GM12892 (cell line): ENCODE results near the gene TRIM54.
"Not testable (repeated sequence)": the region's sequence is repeated elsewhere in the genome, so short reads cannot be mapped to it uniquely, and the experiment has no call there.

Source experiments
- DNase-seq: peaks from one replicate; pipeline ENCODE4 v3.0.0; 2011; ENCODE audit not compliant: insufficient read length
- FAIRE-seq: peaks from 2 replicates; lab custom pipeline; 2011; peaks lifted over from hg19 to GRCh38; lab: Jason Lieb, UNC
- POLR2A ChIP-seq: IDR thresholded peaks from 2 replicates; pipeline ENCODE4 v1.6.1; 2011; ENCODE audit warnings: low read depth, low read length, control low read depth
- POLR2AphosphoS5 ChIP-seq: IDR thresholded peaks from 2 replicates; pipeline ENCODE4 v1.6.1; 2011; ENCODE audit warnings: low read depth, low read length, control low read depth
- TAF1 ChIP-seq: IDR thresholded peaks from 2 replicates; pipeline ENCODE4 v1.6.1; 2011; ENCODE audit warnings: low read depth, mild to moderate bottlenecking, control low read depth, low read length, borderline replicate concordance

The TRIM54 gene

DNA sequence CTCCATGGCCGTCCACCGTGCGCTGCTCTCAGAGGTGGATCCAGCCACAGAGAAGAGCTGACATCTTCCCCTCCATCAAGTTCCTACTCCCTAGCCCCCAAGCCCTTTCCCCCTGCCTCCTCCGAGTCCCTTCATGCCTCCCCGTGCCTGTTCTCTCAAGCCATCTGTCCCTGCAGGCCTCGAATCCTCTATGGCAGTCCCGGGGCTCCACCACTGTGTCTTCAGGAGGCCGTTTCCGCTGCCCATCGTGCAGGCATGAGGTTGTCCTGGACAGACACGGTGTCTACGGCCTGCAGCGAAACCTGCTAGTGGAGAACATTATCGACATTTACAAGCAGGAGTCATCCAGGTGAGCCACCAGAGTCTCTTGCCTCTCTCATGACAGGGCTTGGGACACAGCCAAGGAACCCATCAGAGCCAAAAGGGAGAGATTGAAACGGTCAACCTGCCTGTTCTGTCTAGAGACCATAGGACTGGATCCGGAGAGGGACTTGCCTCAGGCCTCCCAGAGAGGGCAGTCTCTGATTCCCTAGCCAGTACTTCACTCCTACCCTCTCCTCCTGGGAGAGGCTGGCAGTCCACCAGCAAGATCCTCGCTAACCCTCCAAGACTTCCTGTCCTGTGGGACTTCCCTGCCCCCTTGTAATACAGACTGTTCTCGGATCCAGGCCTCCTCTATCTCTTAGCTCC lies 16.3 kb downstream of the TRIM54 start:
- TF ChIP-seq POLR2A (no peak), POLR2AphosphoS5 (no peak), TAF1 (no peak)
- FAIRE-seq: no peak

DNA sequence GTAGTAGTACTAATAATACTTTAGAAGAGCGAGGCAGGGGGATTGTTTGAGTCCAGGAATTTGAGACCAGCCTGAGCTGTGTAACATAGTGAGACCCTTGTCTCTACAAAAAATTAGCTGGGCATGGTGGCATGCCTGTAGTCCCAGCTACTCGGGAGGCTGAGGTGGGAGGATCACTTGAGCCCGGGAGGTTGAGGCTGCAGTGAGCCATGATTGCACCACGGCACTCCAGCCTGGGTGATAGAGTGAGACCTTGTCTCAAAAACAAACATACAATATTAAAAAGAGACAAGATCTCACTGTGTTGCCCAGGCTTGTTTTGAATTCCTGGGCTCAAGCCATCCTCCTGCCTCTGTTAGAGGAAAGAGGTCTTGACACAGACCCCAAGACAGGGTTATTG lies 18.4 kb downstream of the TRIM54 start:
- not testable (repeated sequence) for DNase-seq, FAIRE-seq

More for the DNA sequence above, 16.3 kb downstream of the TRIM54 start:
- no peak for DNase-seq

DNA sequence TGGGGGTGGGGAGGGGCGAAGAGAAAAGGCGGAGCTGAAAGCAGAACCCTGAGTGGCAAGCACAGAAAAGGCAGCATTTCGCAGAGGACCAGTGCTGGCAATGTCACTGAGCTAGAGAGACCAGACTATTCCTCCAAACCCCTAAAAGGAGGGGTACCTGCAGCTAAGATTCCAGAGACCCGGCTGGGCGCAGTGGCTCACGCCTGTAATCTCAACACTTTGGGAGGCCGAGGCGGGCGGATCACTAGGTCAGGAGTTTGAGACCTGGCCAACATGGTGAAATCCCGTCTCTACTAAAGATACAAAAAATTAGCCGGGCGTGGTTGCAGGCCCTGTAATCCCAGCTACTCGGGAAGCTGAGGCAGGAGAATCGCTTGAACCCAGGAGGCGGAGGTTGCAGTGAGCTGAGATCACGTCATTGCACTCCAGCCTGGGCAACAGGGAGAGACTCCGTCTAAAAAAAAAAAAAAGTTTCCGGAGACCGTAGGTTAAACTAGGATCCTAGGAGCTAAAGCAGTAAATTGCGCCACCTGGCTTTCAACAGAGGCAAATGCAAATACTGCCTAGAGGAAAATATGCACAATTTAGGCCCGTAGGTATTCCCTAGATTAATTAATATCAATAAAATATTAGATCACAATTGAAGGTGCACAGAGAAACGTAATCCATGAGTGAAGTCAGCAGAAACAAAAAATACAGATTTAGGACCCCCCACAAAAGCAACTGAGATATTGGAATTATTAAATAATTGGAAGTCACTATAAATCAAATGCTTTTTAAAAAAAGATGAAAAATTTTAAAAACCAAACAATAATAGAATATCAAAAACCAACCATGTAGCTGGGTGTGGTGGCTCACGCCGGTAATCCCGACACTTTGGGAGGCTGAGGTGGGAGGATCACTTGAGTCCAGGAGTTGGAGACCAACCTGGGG lies 21.1 kb downstream of the TRIM54 start:
- TF ChIP-seq POLR2A (no peak), TAF1 (no peak), POLR2AphosphoS5 (no peak)
- FAIRE-seq (no peak), DNase-seq (no peak)

DNA sequence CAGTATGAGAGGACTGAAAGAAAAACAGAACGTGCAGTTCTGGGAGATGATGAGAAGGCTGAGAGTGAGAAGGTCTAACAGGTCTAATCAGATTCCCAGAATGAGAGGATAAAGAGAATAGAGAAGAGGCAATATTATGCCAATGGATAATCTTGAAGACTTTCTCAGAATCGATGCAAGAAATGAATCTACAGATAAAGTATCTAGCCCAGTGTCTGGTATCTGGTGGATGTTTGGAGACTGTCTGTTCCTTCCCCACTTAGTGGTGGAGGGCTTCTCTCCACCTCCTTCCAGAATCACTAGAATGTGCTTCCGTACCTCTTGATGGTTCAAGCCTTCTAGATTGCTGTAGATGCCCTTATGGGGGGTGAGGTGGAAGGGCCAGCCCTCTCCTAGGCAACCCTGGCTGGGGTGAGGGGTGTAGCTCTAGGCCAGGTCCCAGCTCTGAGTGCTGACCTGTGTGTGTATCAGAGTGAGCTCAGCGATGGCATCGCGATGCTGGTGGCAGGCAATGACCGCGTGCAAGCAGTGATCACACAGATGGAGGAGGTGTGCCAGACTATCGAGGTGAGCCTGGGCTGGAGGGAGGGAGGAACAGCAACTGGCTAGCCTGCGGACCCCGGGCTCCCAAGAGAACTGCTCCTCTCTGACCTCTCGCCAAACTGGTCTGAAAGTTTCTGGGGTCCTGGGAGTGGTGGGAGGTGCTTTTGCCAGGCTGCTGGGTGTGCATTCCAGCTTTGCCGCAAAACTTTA lies 22.4 kb downstream of the TRIM54 start:
- no peak for FAIRE-seq

DNA sequence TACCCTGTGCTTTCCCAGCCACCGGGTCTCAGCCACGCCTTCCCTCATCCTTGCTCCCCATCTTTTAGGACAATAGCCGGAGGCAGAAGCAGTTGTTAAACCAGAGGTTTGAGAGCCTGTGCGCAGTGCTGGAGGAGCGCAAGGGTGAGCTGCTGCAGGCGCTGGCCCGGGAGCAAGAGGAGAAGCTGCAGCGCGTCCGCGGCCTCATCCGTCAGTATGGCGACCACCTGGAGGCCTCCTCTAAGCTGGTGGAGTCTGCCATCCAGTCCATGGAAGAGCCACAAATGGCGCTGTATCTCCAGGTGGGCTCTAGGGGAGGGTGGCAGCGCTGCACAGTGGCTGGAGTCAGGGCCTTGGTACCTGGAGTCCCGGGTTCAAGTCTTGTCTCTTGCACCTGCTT lies 23.3 kb downstream of the TRIM54 start:
- DNase-seq (no peak), FAIRE-seq (no peak)

More for the DNA sequence above, 22.4 kb downstream of the TRIM54 start:
- no peak for DNase-seq
- TF ChIP-seq POLR2AphosphoS5: no peak
- no peak for TF ChIP-seq TAF1
- no peak for TF ChIP-seq POLR2A

DNA sequence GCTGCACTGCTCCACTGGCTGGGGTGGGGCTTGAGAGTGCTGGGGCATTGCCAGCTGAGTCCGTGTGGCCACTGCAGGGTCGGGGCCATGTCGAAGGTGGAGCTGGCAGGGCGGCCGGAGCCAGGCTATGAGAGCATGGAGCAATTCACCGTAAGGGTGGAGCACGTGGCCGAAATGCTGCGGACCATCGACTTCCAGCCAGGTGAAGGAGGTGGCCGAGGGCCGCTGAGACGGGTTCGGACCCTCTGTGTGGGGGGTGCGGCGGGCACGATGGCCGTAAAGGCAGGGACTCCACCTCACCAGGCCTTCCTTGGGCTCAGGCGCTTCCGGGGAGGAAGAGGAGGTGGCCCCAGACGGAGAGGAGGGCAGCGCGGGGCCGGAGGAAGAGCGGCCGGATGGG lies 23.9 kb downstream of the TRIM54 start:
- DNase-seq (no peak), FAIRE-seq (no peak)
- no peak for TF ChIP-seq POLR2A
- TF ChIP-seq POLR2AphosphoS5: no peak
- no peak for TF ChIP-seq TAF1

More for the DNA sequence above, 23.3 kb downstream of the TRIM54 start:
- TF ChIP-seq POLR2A (no peak), TAF1 (no peak), POLR2AphosphoS5 (no peak)

DNA sequence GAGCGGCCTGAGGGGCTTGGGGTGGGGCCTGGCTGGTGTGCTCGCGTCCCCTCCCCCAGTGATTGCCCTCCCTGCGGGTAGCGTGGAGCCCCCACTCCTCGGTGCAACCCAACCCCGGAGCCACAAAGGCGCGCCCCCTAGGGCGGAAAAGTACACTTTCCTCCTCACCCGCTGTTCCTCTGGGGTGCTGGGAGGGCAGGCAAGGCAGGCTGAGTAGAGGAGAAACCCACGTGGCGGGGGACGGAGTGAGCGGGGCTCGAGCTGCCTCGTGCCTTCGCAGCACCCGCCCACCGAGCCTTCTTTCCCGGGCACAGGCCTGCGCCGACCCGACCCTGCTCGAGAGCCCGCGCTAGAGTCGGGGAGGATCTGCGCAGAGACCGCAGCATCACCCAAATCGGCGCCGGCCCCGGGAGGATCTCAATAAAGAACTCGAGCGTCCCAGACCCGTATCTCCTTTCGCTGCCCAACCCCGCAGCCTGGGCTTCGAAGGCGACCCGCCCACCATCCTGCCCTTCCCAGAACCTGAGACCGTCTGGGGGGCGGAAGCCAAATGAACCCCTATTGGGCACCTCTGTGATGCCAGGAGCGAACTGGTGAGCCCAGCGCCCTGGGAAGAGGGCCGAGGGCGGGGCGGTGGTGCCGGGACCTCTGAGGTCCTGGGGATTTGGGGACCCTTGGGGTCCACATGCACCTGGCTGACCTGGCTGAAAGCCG lies 24.5 kb downstream of the TRIM54 start:
- no peak for FAIRE-seq

DNA sequence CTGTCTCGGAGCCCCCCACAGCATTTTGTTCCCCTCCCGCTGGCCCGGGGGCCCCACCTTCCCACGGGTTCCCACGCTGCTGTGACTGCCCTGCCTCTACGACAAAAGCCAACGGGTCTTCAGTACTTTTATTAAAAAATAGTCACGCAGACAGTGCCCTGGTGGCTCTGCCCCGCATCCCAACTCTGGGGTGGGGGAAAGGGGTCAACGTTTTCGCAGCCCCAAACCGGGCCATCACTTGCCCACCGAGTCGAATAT lies 25.0 kb downstream of the TRIM54 start:
- TF ChIP-seq TAF1: no peak
- TF ChIP-seq POLR2A: no peak
- no peak for TF ChIP-seq POLR2AphosphoS5
- DNase-seq (no peak), FAIRE-seq (no peak)

More for the DNA sequence above, 24.5 kb downstream of the TRIM54 start:
- TF ChIP-seq POLR2A (no peak), POLR2AphosphoS5 (no peak), TAF1 (no peak)
- DNase-seq: no peak

DNA sequence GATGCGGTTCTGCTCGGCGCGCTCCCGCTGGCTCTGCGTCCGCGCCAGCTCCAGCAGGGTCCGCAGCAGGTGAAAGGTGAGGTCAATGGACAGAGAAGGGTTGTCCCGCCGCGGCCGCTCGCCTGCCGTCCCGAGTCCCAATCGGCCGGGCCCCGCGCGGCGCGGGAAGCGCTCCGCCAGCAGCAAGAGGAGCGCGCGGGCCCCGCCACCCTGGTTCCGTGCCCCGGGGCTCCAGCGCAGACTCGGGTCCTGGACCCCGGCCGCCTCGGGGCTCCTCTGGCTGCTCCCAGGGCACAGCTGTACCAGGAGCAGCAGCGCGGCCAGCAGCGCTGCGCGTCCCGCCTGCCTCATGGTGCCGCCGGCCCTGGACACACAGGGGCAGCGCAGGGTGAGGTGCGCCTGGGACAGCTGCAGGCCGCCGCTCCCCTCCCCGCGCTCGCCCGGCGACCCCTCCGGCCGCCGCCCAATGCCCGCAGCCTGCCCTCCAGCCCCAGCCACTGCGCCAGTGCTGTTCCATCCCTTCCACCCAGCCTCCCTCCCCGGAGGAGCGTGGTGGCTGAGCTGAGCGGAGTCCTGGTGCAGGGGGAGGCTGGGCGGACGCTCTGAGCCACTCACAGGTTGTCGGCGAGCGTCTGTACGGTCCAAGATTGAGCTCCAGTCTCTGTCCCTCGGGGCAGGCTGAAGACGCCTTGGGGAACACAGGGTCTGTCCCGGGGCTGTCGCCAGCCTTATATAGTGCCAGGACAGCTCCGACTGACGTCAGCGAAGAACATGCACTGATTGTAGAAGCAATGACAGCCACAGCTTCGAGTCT lies 25.5 kb downstream of the TRIM54 start:
- FAIRE-seq (no peak), DNase-seq (no peak)
- TF ChIP-seq POLR2A (no peak), TAF1 (no peak), POLR2AphosphoS5 (no peak)

DNA sequence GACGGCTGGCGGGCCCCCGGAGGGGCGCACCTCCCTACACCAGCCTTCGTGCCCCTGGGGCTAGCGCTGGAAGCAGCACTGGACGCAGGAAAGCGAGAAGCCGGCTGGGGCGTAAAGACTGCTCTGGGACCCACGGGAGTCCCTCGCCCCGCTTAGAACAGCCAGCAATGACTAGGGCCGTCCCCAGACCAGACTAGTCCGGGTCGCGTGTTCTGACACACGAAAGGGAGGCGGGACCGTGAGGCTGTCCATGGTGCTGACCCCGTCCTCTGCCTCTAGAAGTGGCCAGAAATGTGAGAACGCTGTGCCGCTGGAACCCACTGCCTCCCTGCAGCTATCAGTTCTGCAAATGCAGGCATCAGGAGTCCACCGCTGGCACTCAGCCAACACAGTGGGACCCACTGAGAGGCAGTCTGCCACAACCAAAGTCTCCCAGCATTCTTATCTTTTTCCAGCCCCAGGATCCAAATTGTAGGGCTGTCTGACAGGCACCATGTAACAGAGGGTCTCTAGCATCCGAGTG lies 26.2 kb downstream of the TRIM54 start, which contains the start of gene UCN:
UCN (minus strand) TSS at position 87 of the 523 bp plus-strand sequence. CDS start 550 bp downstream, outside the sequence.
- FAIRE-seq: no peak
- DNase-seq: no peak
- no peak for TF ChIP-seq TAF1
- no peak for TF ChIP-seq POLR2AphosphoS5
- TF ChIP-seq POLR2A: no peak
